ENCODE results near the gene TNS3. TPM values are rescaled to one million over a fixed set of nuclear protein-coding genes. Genes with fewer than 3 reads are reported as not detected.

Gene TNS3
- total RNA-seq, 1 experiment from 2014 or later, result 9.5 TPM

DNA sequence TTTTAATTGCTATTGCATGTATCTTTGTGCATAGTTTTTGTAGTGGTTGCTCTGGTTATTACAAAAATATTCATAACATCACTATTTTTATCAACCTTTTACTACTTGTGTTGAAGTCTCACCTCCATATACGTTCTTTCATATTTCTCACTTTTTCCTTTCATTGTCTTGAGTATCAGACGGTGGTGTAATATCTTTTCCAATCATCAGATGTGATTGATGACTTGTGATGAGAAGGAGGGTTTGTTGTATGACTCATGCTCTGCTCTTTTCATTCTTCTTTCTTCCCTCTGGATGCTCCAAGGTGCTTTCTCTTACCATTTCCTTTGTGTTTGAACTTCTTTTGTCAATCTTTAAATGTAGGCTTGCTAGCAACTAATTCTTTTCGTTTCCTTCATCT lies 310.2 kb downstream of the TNS3 start:
- Histone ChIP-seq H3K14ac (ENCODE audit: insufficient read depth, low read length) (no peak overlapping the region), H4K20me1 (ENCODE audit: control insufficient read depth, insufficient read depth, insufficient read length) (no peaks in the 10 kb centered on the region)
- WGBS (ENCODE audit: extremely low coverage, insufficient read length, low lambda C conversion rate), result no CpG with 5 or more reads among the region's 3 CpGs

More for the DNA sequence above, 310.2 kb downstream of the TNS3 start:
- Histone ChIP-seq H2AFZ (ENCODE audit: low read length) (no peak overlapping the region), H3K23ac (ENCODE audit: insufficient read length, low read depth, low read length) (no peak overlapping the region), H3K56ac (ENCODE audit: insufficient read length, low read depth, low read length) (no peak overlapping the region), H2BK12ac (ENCODE audit: insufficient read length, low read depth, low read length) (no peak overlapping the region), H2BK15ac (ENCODE audit: low read depth, low read length) (no peak overlapping the region), H3K4ac (ENCODE audit: low read depth, low read length) (no peak overlapping the region), H3T11ph (ENCODE audit: low read length) (no peak overlapping the region), H3K4me1 (ENCODE audit: insufficient read depth, low read length) (no peaks in the 10 kb centered on the region), H3K9me3 (ENCODE audit: control insufficient read depth, low read depth, low read length) (no peaks in the 10 kb centered on the region), H3K27ac (ENCODE audit: insufficient read length, low read depth, low read length) (no peak overlapping the region), H3K79me2 (ENCODE audit: insufficient read depth, low read length) (no peaks in the 10 kb centered on the region), H4K8ac (replicated peaks; ENCODE audit: insufficient read length, low read depth, low read length) (no peak overlapping the region), H2BK120ac (ENCODE audit: low read depth, low read length, poor library complexity, severe bottlenecking) (no peak overlapping the region), H3K9ac (ENCODE audit: extremely low read depth, insufficient read length, low read length) (no peak overlapping the region), H3K23me2 (ENCODE audit: insufficient read length, low read depth, low read length, poor library complexity, severe bottlenecking) (no peaks in the 10 kb centered on the region), H4K5ac (ENCODE audit: insufficient read length, low read depth, low read length) (no peak overlapping the region), H4K91ac (ENCODE audit: insufficient read length, low read depth, low read length) (no peak overlapping the region), H3K18ac (ENCODE audit: insufficient read length, low read depth, low read length) (no peak overlapping the region), H3K4me2 (ENCODE audit: insufficient read depth, insufficient read length, low read length) (no peak overlapping the region), H2BK20ac (ENCODE audit: low read depth, low read length, poor library complexity, severe bottlenecking) (no peak overlapping the region), H2BK5ac (ENCODE audit: insufficient read length, low read length) (no peak overlapping the region), H2AK5ac (ENCODE audit: insufficient read length, low read length) (no peak overlapping the region), H3K27me3 (ENCODE audit: insufficient read depth, low read length) (no peaks in the 10 kb centered on the region), H3K79me1 (ENCODE audit: insufficient read depth, low read depth, low read length, poor library complexity, severe bottlenecking) (no peaks in the 10 kb centered on the region)
- Mint-ChIP-seq H3K4me3 (no peak overlapping the region), H3K27ac (no peak overlapping the region), H3K4me1 (peaks cover under 1 to 5% of the 10 kb centered on the region in 2 experiments; a peak in 3 of 4 replicates), H3K36me3 (ENCODE audit: insufficient read depth in 1 of 3, low read depth in 3 of 3) (peaks cover 0 to 4% (median 0%) of the 10 kb centered on the region in 3 experiments; a peak in 2 of 7 replicates), H3K9me3 (no peaks in the 10 kb centered on the region; a peak in 1 of 5 replicates), H3K27me3 (ENCODE audit: low read depth) (no peaks in the 10 kb centered on the region)
- no peak for DNase-seq
- TF ChIP-seq, protein P1, sequence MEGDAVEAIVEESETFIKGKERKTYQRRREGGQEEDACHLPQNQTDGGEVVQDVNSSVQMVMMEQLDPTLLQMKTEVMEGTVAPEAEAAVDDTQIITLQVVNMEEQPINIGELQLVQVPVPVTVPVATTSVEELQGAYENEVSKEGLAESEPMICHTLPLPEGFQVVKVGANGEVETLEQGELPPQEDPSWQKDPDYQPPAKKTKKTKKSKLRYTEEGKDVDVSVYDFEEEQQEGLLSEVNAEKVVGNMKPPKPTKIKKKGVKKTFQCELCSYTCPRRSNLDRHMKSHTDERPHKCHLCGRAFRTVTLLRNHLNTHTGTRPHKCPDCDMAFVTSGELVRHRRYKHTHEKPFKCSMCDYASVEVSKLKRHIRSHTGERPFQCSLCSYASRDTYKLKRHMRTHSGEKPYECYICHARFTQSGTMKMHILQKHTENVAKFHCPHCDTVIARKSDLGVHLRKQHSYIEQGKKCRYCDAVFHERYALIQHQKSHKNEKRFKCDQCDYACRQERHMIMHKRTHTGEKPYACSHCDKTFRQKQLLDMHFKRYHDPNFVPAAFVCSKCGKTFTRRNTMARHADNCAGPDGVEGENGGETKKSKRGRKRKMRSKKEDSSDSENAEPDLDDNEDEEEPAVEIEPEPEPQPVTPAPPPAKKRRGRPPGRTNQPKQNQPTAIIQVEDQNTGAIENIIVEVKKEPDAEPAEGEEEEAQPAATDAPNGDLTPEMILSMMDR (conservative IDR thresholded peaks at IDR 0.05), result no peak
